Mammary epithelial cell (primary cell): Measurements from ENCODE around the gene TCERG1L.

ENCODE experiments used
- CTCF ChIP-seq, 2 donors: IDR thresholded peaks in 1 of 2; conservative IDR thresholded peaks in 1 of 2; 2 replicates each; pipeline ENCODE4 v1.5.1; 2011 to 2012; ENCODE audit warnings: inconsistent platforms in 2 of 2, low read length in 2 of 2, mild to moderate bottlenecking in 2 of 2, control low read depth in 1 of 2, low read depth in 1 of 2; ENCODE audit not compliant: insufficient read depth in 1 of 2; ENCODE audit errors: extremely low read depth in 1 of 2
- EZH2 ChIP-seq: IDR thresholded peaks from 2 replicates; pipeline ENCODE4 v1.6.1; 2012; ENCODE audit warnings: low read length, inconsistent platforms, borderline replicate concordance

DNA sequence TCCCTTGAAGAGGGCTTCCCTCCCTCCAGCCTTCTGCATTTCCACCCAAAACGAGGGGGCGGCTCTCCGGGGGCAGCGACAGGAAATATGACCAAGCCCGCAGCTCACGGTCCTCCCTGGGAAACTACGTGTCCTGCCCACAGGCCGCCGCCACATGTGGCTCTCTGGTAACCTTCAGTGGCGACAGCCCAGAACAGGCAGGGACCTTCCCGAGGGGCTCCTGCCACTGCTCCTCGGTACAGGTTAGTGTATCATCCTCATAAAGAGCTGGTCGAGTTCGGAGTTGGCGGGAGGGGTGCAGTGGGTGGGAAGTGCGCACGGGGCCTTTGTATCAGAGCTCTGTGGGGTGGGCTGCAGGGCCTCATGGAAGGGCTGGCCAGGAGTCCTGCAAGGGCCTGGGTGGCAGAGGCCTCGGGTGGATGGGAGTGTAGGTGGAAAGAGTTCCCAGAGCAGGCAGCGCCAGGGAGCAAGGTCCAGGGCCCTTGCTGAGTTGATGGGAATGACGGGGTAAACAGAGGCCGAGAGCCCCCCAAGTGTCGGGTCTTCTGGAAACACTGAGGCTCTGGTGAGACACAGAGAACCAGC, 66.0 kb downstream of the TCERG1L start:
- TF ChIP-seq CTCF (conservative IDR thresholded peaks at IDR 0.05 in 1 of 2, IDR thresholded peaks at IDR 0.05 in 1 of 2; ENCODE audit: extremely low read depth in 1 of 2, insufficient read depth in 1 of 2, low read depth in 1 of 2, low read length in 2 of 2): no peak
- TF ChIP-seq EZH2: no peak
